NCI-H1694 (cell line): ENCODE measurements around the gene CUL2.
"Not testable (repeated sequence)": the region's sequence is repeated elsewhere in the genome, so short reads cannot be mapped to it uniquely, and the experiment has no call there.

ENCODE experiments used
- DNase-seq: peaks from one replicate; lab custom pipeline; 2025; lab: John Stamatoyannopoulos, UW

CUL2 gene

GRCh38 chr10:35019041-35020024 is 70.8 kb downstream of the CUL2 start:
- no peak for DNase-seq

GRCh38 chr10:35017608-35018007 is 72.5 kb downstream of the CUL2 start:
- DNase-seq = no peak

DNA sequence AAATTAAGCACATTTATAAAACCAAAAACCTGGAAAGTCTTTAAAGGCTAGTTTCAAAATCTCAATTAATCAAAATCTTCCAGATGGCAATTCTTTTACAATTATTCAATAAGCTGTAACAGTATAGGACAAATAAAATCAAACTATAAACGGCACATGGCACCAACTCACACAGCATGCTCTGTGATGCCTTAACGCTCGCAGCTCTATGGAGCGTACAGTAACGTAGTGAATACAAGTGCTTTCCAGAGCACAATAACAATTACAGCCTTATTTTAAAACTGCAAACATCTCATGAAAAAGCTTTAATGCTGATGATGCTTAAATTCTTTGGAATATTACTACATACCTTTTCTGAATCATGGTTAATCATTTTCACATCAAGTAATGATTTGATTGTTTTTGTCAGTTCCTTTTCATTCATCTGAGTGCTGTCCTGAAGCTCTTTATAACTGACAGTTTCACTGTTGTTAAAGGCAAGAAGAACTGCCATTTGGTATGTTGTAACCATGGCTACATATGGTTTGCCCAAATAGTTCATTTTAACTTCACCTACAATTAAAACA is 74.2 kb downstream of the CUL2 start:
- peak; percentile 35 for DNase-seq

- no peak for DNase-seq
Measured at GRCh38 chr10:35012781-35013180, 77.4 kb downstream of the CUL2 start.

DNA sequence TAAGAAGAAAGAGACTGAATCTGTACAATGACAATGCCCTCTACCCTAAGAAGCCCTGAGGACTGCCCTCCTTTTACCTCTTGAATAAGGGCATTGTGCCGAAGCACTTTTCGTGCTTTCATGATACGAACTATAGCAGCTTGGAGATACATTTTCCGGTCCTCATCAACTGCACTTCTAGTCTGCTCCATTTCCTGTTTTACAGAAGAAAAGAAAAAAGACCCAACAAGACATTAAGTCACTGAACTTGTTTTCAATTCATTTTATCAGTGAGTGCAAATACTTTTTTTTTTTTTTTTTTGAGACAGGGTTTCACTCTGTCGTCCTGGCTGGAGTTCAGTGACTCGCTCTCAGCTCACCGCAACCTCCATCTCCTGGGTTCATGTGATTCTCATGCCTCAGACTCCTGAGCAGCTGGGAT is 78.4 kb downstream of the CUL2 start:
- no peak for DNase-seq

DNA sequence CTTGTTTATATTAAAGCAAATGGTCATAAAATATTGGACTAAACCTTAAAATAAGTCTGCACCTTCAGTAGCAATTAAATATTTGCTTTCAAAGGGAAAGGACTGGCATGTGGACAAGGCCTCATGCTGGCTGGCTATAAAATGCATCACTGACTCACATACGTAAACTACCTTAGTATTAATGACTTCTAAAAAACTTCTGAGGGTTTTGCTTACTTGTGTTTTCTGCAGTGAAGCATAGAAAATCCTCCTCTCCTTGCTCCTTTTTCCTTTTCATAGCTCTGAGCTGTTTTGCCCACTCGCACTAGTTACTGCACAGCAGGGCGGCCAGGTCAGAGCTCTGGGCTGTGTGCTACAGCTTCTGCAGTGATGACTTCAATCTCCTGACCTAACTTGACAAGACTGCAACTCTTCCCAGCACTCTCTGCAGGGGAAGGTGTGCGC is 82.3 kb downstream of the CUL2 start:
- no peak for DNase-seq

GRCh38 chr10:35006836-35007235 is 83.3 kb downstream of the CUL2 start:
- DNase-seq = no peak

DNA sequence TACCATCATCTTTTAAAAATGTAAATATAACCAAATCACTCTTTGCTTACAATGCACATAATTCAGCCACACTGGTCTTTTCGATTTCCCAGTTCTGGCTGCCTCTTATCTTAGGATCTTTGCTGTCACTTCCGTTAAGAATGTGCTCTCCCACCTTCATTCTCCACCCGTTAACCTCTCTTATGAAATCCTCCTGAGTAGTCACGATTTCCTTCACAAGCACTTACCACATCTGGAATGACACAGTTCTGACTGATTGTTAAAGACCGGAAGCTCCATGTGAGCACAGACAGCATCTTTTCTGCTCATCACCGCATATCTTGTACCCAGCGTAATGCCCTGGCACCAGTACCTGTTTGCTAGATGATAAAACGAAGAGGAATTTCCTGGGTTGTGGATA is 84.3 kb downstream of the CUL2 start:
- DNase-seq = no peak

GRCh38 chr10:35004651-35005050 is 85.5 kb downstream of the CUL2 start:
- DNase-seq = no peak

- no peak for DNase-seq
Measured at GRCh38 chr10:35003906-35004305, 86.2 kb downstream of the CUL2 start.

- no peak for DNase-seq
Measured at GRCh38 chr10:35000936-35001335, 89.2 kb downstream of the CUL2 start.

- DNase-seq = no peak
Measured at GRCh38 chr10:34999532-34999931, 90.6 kb downstream of the CUL2 start.

- DNase-seq = no peak
Measured at GRCh38 chr10:34998940-34999339, 91.2 kb downstream of the CUL2 start.

GRCh38 chr10:34996843-34997242 is 93.3 kb downstream of the CUL2 start:
- DNase-seq = no peak

DNA sequence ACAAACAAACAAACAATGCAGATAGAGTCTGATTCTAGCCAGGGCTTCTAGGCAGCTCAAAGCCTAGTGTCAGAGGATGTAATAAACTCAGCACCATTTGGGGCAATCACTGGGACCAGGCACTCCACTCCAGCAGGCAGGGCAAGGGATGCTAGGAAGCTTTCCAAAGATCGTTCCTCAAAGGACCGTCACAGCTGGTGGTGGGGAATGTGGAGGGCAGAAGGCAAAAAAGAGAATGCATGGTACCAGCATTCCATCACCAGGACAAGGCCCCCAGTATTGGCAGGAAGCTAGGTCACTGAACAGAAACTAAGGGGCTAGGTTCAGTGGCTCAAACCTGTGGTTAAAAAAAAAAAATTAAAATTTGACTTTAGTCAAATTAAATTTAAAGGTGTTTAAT is 94.2 kb downstream of the CUL2 start:
- no peak for DNase-seq

- DNase-seq = peak; percentile 81
Measured at GRCh38 chr10:34994565-34995142, 95.5 kb downstream of the CUL2 start.

GRCh38 chr10:34993782-34994181 is 96.4 kb downstream of the CUL2 start:
- no peak for DNase-seq

DNA sequence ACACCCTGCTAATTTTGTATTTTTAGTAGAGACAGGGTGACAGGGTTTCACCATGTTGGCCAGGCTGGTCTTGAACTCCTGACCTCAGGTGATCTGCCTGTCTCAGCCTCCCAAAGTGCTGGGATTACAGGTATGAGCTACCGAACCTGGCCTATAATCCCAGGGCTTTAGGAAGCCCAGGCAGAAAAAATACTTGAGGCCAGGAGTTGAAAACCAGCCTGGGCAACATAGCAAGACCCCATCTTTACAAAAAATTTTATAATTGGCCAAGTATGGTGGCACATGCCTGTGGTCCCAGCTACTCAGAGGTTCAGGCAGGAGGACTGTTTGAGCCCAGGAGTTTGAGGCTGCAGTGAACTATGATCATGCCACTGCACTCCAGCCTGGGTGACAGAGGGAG is 99.0 kb downstream of the CUL2 start:
- DNase-seq = not testable (repeated sequence)

DNA sequence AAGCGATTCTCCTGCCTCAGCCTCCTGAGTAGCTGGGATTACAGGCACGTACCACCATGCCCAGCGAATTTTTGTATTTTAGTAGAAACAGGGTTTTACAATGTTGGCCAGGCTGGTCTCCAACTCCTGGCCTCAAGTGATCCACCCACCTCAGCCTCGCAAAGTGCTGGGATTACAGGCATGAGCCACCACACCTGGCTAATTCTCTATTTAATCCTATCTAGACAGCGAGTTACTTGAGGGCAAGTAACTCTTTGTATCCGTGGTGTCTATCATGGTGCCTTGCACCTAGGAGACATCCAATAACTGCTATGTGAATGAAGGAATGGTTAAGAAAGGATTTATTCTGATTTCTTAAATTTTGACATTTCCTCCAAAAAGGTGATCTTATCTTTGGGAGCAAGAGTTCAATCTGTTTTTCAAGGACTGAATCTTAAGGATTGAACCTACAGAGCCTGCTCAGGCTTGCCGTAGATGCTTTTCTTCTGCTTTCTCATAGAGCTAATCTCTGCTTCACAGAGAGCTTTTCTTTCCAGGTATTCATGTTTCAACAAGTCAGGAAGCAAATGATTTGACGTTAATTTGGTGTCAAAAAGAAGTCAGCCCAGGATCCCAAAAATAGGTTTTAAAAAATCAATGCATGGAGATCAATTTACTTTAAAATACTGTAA is 101.6 kb downstream of the CUL2 start:
- no peak for DNase-seq

- DNase-seq = no peak
Measured at GRCh38 chr10:34985823-34986222, 104.3 kb downstream of the CUL2 start.

DNA sequence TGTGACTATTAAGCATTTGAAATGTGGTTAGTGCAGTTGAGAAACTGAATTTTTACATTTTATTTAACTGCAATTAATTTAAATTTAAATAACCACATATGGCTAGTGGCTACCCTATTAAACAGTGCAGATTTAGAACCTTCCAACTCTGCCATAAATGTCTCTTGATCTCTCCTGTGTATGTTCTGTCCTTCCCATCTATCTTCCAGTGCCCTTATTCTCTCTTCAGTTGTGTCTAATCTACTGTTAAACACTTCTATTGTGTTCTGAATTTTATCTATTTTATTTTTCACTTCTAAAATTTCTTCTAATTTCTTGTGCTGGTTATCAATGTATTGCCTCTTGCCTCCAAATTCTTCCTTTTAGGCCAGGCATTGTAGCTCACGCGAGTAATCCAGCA is 105.0 kb downstream of the CUL2 start:
- DNase-seq = no peak

- DNase-seq = no peak
Measured at GRCh38 chr10:34981844-34982243, 108.3 kb downstream of the CUL2 start.
